OCI-LY3 (cell line): ENCODE measurements around the gene ESPNL.

Source experiments
- H2AFZ ChIP-seq: fragments of 200-600, 300-600 bp; shearing (Covaris generic); 2 replicates; pipeline ENCODE4 v1.6.0; 2014; ENCODE audit warnings: antibody characterized with exemption, low read depth, low read length
- H3K27ac ChIP-seq: fragments of 200-600, 300-600 bp; sonication (generic); 2 replicates; pipeline ENCODE4 v1.5.1; 2014; ENCODE audit warnings: mild to moderate bottlenecking, low read length, moderate library complexity, mixed read lengths
- H3K27me3 ChIP-seq: fragments of 200-600, 300-600 bp; sonication (generic); 2 replicates; pipeline ENCODE4 v1.6.1; 2014; ENCODE audit warnings: low read depth, low read length, mixed read lengths
- H3K36me3 ChIP-seq: fragments of 200-600, 300-600 bp; sonication (generic); replicated peaks from 2 replicates; pipeline ENCODE3; 2014; ENCODE audit warnings: low read depth, low read length, mixed read lengths
- H3K4me1 ChIP-seq: fragments of 300-600, 200-600 bp; sonication (generic); 2 replicates; pipeline ENCODE4 v1.6.1; 2014; ENCODE audit warnings: low read length, mixed read lengths
- H3K4me2 ChIP-seq: fragments of 200-600, 300-600 bp; sonication (generic); 2 replicates; pipeline ENCODE4 v1.6.1; 2014; ENCODE audit warnings: low read length, mixed read lengths
- H3K4me3 ChIP-seq: fragments of 300-600, 200-600 bp; sonication (generic); 2 replicates; pipeline ENCODE4 v1.5.1; 2014; ENCODE audit warnings: antibody characterized with exemption, mild to moderate bottlenecking, low read length, moderate library complexity
- H3K79me2 ChIP-seq: fragments of 300-600, 200-600 bp; shearing (Covaris generic); 2 replicates; pipeline ENCODE4 v1.6.1; 2014; ENCODE audit warnings: mild to moderate bottlenecking, low read length, mixed read lengths
- H3K9ac ChIP-seq: fragments of 300-600, 200-600 bp; shearing (Covaris generic); 2 replicates; pipeline ENCODE4 v1.6.0; 2014; ENCODE audit warnings: mild to moderate bottlenecking, low read length, moderate library complexity
- H3K9me3 ChIP-seq: fragments of 200-600, 300-600 bp; shearing (Covaris generic); 2 replicates; pipeline ENCODE4 v1.6.1; 2014; ENCODE audit warnings: low read length, mixed read lengths; ENCODE audit not compliant: insufficient read depth
- H4K20me1 ChIP-seq: fragments of 200-600, 300-600 bp; sonication (generic); 2 replicates; pipeline ENCODE4 v1.6.1; 2016; ENCODE audit warnings: low read length, mixed read lengths; ENCODE audit not compliant: insufficient read depth
- EZH2phosphoT487 ChIP-seq: fragments of 200-600 bp; shearing (Covaris generic); IDR thresholded peaks from 2 replicates; pipeline ENCODE4 v1.6.1; 2018; ENCODE audit warnings: antibody characterized with exemption, mixed run types, low read depth
- TF ChIP-seq, protein P1 (sequence below): fragments of 200-600, 300-600 bp; sonication (generic); IDR thresholded peaks from 2 replicates; pipeline ENCODE4 v1.5.1; 2014; ENCODE audit warnings: antibody characterized with exemption, low read length, low read depth

ESPNL gene

DNA sequence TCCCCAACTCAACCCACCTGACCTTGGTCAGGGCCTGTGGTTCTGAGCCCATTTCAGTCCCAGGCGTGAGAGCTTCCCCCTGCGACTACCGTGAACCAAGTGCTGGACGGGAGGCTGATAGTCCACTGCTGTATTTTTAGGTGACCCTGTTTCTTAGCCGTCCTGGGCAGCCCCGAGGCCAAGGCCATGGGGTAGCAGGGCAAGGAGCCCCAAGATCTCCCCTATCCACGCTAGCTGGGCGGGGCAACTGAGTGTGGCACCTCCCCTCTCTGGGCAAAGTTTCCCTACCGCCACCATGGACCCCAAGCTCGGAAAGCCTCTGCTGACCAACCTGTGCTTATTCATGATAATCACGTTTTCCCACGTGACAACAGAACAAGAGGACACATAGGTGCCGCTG lies 37.7 kb downstream of the ESPNL start:
- H3K4me1 ChIP-seq: peaks cover 6% of the 10 kb centered on the region
- no peaks in the 10 kb centered on the region for H3K9me3 ChIP-seq
- no peaks in the 10 kb centered on the region for H3K79me2 ChIP-seq
- no peaks in the 10 kb centered on the region for H4K20me1 ChIP-seq
- no peak overlapping the region for H3K9ac ChIP-seq
- no peaks in the 10 kb centered on the region for H3K36me3 ChIP-seq
- no peak overlapping the region for H3K4me3 ChIP-seq
- no peaks in the 10 kb centered on the region for H3K27me3 ChIP-seq
- TF ChIP-seq EZH2phosphoT487: no peak
- TF ChIP-seq, protein P1, sequence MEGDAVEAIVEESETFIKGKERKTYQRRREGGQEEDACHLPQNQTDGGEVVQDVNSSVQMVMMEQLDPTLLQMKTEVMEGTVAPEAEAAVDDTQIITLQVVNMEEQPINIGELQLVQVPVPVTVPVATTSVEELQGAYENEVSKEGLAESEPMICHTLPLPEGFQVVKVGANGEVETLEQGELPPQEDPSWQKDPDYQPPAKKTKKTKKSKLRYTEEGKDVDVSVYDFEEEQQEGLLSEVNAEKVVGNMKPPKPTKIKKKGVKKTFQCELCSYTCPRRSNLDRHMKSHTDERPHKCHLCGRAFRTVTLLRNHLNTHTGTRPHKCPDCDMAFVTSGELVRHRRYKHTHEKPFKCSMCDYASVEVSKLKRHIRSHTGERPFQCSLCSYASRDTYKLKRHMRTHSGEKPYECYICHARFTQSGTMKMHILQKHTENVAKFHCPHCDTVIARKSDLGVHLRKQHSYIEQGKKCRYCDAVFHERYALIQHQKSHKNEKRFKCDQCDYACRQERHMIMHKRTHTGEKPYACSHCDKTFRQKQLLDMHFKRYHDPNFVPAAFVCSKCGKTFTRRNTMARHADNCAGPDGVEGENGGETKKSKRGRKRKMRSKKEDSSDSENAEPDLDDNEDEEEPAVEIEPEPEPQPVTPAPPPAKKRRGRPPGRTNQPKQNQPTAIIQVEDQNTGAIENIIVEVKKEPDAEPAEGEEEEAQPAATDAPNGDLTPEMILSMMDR: no peak
- no peak overlapping the region for H3K27ac ChIP-seq
- no peak overlapping the region for H2AFZ ChIP-seq
- no peak overlapping the region for H3K4me2 ChIP-seq

DNA sequence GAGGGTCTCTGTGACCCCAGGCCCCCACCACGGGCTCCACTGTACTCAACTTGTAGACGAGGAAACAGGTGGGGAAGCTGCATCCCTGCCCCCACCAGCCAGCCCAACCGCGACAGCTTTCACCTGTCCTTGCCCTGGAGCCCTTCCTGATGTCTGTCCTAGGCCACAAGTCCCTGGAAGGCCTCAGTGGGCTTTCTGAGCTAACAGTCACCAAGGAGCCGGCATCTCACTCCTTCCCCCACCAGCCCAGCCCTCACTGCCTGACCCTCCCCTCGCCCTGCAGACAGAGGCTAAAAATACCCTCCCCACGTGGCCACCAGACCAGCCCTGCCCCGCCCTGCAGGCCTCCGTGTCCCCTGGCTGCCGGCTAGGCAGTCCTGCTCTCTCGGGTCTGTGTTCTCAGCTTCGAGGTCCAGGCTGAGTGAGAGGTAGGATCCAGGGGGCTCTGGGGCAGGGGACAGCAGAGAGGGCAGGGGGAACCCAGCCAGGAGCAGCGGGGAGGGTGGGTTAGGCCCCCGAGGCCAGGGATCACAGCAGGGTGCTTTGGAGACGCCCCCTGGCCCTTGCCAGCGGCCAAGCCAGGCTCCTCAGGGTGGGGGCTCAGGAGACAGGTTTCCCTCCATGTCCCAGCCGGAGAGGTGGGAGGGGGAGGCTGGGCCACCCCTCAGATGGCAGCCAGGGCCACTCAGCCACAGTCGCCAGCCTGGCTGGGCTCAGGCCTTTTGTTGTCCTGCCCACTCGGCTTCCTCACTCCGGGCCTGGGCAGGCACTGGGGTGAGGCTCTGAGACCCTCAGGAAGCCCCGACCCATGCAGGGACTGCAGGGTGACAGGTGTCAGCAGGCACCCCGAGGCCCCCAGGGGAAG lies 38.4 kb downstream of the ESPNL start, which contains the start of gene KLHL30:
KLHL30 (plus strand) TSS at position 338 of the 865 bp plus-strand sequence. CDS start 2,087 bp downstream, outside the sequence.
- peak within 1 kb of the TSS; percentile 72 for H3K4me3 ChIP-seq
- no peaks in the 10 kb centered on the region for H4K20me1 ChIP-seq
- peak within 1 kb of the TSS; percentile 69; the same call in 1 of the 2 replicates for H2AFZ ChIP-seq

DNA sequence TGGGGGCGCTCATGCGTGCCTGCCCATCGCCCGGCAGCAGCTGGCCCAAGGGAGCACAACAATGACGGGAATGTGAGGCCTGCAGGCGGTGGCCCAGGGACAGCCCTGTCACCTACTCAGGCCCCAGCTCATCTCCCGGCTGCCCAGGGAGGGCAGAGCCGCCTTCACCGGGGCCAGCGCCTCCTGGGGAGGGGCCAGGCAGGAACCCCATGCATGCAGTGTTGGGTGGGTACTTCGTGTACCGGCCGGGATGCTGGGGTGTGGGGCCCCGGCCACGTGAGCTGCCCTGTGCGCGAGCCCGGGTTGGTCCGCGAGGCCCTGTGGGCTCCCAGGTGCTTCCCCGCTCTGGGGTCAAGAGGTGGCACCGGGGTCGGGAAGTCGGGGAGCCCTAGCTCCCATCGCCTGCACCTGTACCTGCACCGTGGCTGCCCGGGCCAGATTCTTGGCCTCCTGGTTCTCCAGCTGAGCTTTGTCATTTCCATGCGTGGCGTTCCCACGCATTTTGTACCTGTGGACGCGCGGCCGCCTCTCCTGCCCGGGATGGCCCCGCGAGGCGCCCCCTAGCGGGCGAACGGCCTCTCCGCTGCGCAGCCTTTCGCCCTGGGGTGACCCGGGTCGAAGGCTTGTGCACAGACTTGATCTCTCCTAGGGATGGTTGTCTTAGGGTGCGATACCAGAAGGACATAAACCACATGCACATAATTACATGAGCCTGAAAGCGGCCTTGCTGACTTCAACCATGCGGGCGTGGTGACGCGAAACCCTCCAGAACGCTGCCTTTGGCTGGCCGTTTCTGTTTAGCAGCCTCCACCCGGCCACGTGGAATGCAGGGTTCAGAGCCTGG lies 39.3 kb downstream of the ESPNL start:
- peak overlapping the region; percentile 69; the same call in 1 of the 2 replicates for H2AFZ ChIP-seq
- H3K27ac ChIP-seq: no peak overlapping the region
- H3K36me3 ChIP-seq: no peaks in the 10 kb centered on the region
- no peaks in the 10 kb centered on the region for H3K27me3 ChIP-seq
- no peaks in the 10 kb centered on the region for H4K20me1 ChIP-seq
- H3K4me3 ChIP-seq: peak overlapping the region; percentile 72
- peak overlapping the region; percentile 82 for H3K4me2 ChIP-seq
- H3K4me1 ChIP-seq: peaks cover 6% of the 10 kb centered on the region
- H3K79me2 ChIP-seq: no peaks in the 10 kb centered on the region
- TF ChIP-seq EZH2phosphoT487: no peak
- TF ChIP-seq, protein P1: peak; percentile 65
- no peaks in the 10 kb centered on the region for H3K9me3 ChIP-seq
- H3K9ac ChIP-seq: 0 out of 2 replicates have a peak overlapping the region, but pooled peaks have one; percentile 13

More for the DNA sequence above, 38.4 kb downstream of the ESPNL start, which contains the start of gene KLHL30:
- Histone ChIP-seq H3K4me2 (peak within 1 kb of the TSS; percentile 82), H3K9me3 (no peaks in the 10 kb centered on the region), H3K36me3 (no peaks in the 10 kb centered on the region), H3K27me3 (no peaks in the 10 kb centered on the region), H3K27ac (no peak within 1 kb of the TSS), H3K9ac (0 out of 2 replicates have a peak within 1 kb of the TSS, but pooled peaks have one; percentile 13), H3K4me1 (peaks cover 6% of the 10 kb centered on the region), H3K79me2 (no peaks in the 10 kb centered on the region)
- no peak for TF ChIP-seq EZH2phosphoT487
- TF ChIP-seq, protein P1: no peak
